Activated T-cell treated with anti-CD3 and anti-CD28 coated beads, Interleukin-2, amount 50 U/mL, for 1 hour (primary cell): Measurements from ENCODE around the gene GADD45B.
"Not testable (repeated sequence)": the region's sequence is repeated elsewhere in the genome, so short reads cannot be mapped to it uniquely, and the experiment has no call there.

Experiments used
- DNase-seq: peaks from one replicate; pipeline ENCODE4 v3.0.0-alpha.2; 2020

Gene GADD45B

DNA sequence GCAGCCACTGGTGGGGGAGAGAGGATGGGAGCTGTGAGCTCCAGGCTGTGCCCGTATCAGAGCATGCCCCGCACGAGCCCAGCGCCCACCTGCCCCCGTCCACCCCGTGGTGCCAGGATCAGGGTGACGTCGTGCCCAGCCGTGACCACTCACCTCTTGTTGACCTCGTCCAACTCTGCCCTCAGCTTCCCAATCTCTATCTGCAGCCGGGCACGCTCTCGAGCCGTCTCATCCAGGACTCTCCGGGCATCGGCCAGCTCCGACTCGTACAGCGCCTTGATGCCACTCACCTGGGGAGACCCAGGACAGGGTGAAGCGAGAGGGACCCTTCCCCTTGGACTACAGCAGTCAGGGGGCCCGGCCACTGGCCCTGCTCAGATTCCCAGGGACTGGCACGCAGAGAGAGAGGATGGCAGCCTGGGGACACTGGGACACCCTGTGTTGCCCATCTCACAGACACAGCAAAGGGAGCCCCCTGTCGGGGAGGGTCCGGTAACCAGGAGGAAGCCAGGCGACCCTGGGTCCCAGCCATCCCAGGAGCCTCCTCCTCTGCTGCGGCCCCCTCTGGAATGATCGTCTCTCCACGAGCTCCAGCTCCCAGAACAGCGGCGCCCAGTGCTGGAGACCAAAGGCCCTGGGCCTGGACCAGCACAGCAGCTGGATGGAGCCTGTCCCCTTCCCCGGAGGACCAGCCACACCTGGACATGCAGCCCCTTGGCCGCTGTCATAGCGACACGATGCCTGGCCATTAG, 31.5 kb upstream of the GADD45B start:
- DNase-seq = no peak

DNA sequence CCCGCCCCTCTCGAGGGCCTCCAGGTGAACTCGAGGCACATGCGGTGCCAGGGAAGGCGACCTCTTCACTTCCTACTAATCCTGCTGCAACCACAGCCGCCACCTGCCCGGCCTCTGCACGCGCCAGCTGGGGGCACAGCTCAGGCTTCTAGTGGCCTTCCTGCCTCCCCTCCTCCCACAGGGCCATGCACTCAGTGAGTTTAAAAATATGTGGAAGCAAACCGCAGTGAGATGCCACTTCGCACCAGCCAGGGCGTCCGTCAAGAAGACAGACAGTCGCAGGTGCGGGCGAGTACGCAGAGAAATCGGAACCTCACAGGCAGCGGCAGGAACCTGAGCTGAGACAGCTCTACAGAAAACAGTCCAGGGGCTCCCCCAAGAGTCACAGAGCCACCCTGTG, 29.5 kb upstream of the GADD45B start:
- DNase-seq = peak; percentile 36

DNA sequence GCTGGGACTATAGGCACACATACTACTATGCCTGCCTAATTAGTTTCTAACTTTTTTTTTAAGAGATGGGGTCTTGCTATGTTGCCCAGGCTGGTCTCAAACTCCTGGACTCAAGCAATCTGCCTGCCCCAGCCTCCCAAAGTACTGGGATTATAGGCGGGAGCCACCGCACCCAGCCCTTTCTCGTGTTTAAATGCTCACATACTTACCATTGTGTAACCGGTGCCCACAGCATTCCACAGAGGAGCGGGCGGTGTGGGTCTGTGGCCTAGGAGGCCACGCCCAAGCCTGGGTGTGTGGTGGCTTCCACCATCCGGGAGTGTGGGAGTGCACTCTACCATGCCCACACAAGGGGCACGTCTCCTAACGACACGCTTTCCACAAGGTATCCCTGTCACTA, 26.9 kb upstream of the GADD45B start:
- DNase-seq = no peak

DNA sequence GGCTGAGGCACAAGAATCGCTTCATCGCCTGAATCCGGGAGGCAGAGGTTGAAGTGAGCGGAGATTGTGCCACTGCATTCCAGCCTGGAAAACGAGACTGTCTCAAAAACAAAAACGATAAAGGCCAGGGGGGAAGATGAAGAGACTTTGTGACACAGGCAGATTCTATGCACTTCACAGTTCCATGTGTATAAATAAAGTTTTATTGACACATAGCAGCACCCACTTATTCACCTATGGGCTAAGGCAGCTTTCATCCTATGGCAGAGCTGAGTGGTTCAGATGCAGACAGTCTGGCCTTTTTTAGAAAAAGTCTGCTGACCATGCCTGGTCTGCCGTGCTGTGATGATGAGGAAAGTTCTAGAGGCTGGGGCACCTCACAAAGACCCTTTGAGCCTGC, 24.8 kb upstream of the GADD45B start:
- DNase-seq = no peak

DNA sequence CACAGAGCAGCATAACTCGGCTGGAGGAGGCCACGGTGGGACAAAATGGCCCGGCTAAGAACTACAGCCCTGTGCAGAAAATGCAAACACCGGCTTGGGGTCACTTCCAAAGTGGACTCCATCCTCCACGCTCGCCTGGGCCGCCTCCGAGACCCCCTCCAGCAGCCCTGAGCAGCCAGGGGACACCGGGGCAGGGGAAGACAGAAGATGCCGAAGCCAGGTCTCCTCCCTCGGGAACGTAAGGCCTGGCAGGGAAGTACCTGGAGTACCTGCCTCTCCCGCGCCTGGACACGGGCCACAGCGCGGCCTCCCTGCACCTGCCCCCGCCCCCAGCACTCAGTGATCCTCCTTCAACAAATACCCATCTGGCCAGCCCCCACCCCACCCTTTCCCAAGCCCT, 24.2 kb upstream of the GADD45B start:
- no peak for DNase-seq

DNA sequence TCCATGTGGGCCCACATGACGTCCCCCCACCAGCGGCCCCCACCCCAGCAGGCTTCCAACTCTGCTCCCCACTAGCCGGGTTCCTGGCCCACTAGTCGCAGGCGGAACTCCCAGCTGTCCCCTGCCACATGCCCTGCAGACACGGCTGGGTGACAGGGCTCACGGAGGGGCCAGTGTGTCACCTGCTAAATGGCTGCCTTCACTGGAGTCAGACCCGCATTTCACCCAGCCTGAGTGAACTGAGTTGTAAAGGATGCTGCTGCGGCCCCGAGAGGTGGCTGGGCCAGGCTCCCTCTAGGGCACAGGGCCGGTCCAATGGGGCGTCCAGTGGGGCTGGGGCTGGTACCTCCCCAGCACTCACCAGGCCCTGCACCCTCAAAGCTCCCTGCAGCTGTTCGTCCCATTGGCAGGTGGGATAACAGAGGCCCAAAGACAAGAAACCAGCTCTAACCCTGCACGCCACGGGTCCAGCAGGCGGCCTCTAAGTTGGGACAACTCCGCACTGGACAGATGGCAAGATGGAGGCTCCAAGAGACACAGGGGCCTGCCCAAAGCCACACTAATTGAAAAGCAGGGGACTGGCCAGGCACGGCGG, 22.4 kb upstream of the GADD45B start:
- DNase-seq = no peak

DNA sequence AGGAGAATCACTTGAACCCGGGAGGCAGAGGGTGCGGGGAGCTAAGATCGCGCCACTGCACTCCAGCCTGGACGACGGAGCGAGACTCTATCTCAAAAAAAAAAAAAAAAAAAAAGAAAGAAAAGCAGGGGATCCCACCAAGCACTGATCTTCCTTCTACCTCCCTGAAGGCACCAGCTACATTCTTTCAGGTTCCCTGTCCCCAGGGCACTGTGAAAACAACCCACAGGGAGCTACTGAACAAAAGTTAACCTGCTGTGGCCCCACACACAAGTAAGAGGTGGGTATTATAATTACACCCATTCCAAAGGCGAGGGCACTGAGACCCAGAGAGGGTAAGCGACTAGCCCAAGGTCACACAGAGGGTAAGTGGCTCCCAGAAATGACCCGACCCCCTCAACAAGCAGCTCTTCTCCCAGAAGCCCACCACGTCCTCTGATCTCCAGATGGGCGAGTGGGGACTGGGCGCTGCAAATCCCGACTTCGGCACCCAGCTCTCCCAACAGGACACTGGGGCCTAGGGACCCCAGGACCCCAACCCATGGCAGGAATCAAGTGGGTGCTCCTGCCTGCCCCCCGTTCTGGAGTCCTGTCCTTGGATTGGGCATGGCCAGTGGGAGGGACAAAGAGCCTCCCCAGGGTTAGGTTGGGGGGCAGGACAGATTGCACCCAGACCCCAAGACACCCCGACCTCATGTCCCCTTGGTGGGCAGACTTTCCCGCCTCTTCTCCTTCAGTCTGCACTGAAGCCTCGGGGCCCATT, 21.5 kb upstream of the GADD45B start:
- DNase-seq = no peak

DNA sequence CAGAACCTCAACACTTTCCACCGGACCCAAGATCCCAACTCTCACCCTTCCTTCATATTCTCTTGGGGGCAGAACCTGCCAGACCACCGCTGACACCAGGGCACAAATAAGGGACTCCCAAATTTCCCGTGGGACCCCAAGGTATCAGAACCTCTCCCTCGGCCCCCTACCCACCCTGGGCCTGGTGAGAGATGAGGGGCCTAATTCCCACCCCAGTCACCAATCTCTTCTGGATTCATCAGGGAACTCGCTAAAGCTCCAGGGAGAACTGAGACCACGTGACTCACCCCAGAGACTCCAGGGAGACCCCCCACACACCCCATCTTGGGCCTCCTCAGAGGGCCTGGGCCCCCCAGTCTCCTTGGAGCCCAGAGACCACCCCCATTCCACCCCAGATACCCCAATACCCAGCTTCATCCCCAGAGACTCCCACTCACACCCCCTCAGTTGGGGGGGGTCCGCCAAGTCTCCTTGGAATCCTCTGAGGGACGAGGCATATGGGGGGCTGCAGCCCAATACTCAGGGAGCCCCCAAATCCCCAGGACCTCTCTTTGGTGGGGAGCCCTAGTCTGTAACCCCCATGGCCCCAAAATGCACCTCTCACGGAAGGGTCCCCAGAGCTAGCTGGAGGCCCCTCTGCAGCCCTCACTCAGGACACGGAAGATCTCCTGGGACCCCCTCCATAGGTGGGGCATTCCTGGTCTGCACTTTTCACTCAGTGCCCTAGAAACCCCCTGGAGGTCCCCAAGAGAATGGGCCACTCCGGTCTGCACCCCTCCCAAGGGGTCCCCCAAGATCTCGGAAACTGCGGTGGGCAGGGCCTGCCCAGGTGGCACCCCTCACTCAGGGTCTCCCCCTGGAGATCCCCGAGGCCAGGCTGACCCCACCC, 20.7 kb upstream of the GADD45B start:
- no peak for DNase-seq

DNA sequence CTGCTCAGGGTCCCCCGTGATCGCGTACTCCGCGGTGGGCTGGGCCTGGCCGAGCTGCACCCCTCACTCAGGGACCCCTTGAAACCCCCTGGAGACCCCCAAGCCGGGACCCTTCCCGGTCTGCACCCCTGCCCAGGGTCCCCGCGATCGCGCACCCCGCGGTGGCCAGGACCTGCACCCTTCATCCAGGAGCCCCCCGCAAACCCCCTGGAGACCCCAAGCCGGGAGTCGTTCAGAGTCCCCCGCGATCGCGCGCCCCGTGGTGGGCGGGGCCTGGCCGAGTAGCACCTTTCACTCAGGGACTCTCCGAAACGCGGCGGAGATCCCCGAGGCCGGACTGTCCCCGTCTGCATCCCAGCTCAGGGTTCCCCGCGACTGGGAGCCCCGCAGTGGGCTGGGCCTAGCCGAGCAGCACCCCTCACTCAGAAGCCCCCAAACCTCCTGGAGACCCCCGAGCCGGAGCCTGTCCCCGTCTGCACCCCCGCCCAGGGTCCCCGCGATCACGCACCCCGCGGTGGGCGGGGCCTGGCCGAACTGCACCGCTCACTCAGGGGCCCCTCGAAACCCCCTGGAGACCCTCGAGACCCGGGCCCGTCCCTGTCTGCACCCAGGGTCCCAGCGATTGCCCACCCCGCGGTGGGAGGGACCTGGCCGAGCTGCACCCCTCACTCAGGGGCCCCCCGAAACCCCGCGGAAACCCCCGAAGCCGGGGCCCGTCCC, 19.9 kb upstream of the GADD45B start:
- peak; percentile 52 for DNase-seq

DNA sequence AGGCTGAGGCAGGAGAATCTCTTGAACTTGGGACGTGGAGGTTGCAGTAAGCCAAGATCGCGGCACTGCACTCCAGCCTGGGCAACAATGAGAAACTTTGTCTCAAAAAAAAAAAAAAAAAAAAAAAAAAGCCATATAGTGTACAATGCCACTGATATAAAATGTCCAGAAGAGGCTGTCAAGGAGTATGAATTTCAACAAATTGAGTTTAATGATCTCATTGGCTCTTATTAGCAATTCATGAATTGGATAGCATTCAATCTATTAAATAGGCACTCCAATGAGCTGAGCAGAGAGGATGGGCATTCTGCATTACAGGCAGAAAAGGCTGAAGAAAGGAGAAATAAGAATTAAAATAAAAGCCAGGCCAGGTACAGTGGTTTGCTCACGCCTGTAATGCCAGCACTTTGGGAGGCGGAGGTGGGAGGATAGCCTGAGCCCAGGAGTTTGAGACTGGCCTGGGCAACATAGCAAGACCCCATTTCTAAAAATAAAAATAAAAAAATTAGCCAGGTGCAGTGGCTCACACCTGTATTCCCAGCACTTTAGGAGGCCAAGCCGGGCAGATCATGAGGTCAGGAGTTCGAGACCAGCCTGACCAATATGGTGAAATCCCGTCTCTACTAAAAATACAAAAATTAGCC, 18.4 kb upstream of the GADD45B start:
- DNase-seq = no peak

DNA sequence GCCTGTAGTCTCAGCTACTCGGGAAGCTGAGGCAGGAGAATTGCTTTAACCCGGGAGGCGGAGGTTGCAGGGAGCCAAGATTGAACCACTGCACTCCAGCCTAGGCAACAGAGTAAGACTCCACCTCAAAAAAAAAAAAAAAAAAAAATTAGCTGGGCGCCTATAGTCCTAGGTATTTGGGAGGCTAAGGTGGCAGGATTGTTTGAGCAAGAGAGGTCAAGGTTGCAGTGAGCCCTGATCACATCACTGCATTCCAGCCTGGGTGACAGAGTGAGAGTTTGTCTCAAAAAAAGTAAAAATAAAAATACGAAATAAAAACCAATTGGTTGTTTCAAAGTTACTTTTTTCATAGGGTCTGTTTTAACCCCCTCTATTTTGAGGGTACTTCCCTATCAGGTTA, 17.9 kb upstream of the GADD45B start:
- no peak for DNase-seq

DNA sequence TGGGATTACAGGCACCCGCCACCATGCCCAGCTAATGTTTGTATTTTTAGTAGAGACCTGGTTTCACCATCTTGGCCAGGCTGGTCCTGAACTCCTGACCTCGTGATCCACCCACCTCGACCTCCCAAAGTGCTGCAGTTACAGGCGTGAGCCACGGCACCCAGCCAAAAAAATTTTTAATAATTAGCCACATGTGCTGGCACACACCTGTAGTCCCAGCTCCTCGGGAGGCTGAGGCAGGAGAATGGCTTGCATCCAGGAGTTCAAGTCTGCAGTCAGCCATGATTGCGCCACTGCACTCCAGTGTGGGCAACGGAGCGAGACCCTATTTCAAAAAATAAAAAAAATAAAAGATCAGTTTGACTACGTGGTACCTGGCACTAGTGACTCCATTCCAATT, 17.2 kb upstream of the GADD45B start:
- not testable (repeated sequence) for DNase-seq

DNA sequence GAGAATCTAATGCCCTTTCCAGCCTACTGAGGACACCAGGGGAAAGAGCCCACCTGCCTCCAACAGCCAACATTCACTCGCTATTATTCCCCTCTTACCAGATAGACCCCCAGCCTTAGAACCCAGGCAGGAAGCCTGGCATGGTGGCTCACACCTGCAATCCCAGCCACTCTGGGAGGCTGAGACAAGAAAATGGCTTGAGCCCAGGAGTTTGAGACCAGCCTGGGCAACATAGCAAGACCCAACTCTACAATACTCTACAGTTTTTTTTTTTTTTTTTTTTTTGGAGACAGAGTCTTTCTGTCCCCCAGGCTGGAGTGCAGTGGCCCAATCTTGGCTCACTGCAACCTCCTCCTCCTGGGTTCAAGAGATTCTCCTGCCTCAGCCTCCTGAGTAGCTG, 15.7 kb upstream of the GADD45B start:
- DNase-seq = no peak

DNA sequence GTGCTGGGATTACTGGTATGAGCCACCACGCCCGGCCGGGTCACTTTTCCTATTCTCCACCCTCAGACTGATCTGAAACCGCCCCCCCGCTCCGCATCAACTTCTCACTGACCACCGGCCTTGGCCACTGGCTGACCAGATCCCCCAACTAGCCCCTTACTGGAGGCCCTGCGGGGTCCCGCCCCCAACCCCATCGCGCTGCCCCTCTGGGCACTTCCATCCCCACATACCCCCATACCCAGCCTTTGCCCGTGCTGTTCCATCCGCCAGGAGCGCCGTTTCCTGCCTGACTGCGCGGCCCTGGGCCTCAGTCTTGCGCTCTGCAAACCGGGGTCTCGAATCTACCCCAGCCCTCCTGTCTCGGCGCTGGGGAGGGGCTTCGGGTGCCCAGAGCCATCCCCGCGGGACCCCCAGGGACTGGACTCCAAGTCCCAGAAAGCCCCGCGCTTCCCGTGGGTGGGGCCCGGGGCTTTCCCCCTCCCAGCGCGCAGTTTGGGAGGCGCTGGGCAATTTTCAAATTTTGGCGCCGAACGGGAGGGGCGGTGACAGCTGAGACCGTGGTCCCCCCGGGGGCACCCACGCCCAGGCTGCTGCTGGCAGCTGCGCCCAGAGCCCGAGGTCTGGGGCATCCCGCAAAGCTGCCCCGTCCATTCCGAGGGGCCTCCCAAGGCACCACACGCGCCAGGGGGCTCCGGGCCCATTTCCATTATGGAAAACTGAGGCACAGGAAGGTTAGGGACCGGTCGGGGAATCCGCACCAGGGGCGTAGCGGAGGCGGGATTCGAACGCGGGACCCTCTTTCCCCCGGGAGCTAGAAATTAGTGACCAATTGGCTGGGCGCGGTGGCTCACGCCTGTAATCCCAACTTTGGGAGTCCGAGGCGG, 13.9 kb upstream of the GADD45B start:
- peak; percentile 63 for DNase-seq

DNA sequence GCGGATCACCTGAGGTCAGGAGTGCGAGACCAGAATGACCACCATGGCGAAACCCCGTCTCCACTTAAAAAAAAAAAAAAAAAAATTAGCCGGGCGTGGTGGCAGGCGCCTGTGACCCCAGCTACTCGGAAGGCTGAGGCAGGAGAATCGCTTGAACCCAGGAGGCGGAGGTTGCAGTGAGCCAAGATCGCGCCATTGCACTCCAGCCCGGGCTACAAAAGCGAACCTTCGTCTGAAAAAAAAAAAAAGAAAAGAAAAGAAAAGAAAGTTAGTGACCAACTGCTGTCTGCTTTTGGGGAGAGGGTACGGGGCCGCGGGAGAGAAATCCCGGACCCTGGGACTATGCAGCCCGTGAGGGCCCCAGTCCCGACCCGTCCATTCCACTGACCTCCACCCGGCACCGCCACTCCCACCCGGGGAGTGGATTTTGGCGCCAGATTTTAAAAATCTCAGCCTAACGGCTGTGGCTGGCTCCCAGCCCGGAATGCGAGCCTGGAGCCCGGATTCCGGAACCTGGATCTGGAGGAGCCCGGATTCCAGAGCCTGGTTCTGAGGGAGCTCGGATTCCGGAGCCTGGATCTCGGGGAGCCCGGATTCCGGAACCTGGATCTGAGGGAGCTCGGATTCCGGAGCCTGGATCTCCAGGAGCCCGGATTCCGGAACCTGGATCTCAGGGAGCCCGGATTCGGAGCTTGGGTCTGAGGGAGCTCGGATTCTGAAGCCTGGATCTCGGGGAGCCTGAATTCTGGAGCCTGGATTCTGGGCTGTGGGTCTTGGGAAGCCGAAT, 13.1 kb upstream of the GADD45B start:
- DNase-seq = no peak

DNA sequence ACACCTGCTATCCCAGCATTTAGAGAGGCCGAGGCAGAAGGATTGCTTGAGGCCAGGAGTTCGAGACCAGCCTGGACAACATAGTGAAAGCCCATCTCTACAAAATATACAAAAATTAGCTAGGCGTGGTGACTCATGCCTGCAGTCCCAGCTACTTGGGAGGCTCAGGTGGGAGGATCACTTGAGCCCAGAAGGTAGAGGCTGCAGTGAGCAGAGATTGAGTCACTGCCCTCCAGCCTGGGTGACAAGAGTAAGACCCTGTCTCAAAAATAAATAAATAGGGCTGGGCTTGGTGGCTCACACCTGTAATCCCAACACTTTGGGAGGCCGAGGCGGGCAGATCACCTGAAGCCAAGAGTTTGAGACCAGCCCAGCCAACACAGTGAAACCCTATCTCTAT, 12.2 kb upstream of the GADD45B start:
- not testable (repeated sequence) for DNase-seq

DNA sequence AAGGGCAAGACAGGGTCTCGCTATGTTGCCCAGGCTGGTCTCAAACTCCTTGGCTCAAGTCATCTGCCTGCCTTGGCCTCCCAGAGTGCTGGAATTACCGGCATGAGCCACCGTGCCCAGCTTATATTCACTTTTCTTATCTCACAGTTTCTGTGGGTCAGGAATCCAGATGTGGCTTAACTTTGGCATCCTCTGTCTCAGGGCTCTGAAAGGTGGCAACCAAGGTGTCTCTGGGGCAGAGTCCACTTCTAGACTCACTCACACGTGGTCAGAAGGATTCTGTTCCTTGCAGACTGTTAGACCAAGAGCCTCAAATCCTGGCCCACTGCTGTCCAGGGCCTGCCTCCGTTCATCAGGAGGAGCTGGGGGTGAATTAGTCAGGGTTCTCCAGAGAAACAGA, 11.5 kb upstream of the GADD45B start:
- no peak for DNase-seq

DNA sequence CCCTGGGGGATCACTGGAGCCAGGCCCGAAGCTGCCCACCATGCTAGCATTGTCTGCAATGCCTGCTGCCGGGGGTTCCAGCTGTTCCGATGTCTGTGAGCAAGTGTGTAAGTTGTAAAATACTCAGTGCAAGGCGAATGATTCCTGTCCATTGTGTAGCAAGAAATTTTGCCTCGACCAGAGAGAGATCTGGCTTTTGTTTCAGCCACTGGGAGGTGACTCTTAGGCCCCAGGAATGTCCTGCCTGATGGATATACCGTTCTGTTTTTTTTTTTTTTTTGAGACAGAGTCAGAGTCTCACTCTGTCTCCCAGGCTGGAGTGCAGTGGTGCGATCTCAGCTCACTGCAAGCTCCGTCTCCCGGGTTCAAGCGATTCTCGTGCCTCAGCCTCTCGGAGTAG, 7.3 kb upstream of the GADD45B start:
- DNase-seq = no peak

DNA sequence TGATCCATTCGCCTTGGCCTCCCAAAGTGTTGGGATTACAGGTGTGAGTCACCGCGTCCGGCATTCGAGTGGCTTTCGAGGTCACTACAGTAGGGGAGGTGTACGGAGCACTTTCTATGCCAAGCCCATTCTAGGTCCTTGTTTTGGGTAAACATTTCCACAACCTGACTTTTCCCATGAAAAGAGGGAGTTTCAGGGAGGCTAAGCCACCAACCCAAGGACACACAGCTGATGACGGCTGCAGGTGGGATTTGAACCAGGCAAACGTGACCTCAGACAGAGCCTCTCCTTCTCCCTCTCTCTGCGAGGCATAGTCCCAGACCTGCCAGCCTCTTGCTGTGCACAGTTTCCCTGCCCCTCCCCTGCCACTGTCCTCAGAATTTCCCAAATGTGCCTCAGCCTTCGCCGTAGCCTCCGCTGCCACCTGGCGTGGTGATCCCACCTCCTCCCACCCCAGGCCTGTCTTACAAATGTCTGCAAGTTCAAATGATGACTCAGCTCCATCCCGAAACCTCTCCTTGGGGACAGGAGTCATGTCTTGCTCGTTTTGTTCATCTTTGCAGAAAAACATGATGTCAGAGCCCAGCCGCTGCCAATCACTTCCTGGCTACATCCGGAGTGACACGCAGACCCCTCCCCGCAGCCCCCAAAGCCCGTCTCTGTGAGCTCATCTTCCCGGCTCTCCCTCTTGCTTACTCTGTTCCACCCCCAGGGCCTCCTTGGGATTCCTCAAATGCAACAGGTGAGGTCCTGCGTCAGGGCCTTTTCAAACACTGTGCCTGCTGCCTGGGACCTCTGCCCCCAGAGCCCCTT, 6.6 kb upstream of the GADD45B start:
- no peak for DNase-seq
